ENCODE results near the gene HAPLN1.

GRCh38 chr5:83614841-83615240 is 105.8 kb downstream of the HAPLN1 start:
- TF ChIP-seq MYNN (tag by site-specific recombination; IDR thresholded peaks at IDR 0.05; ENCODE audit: borderline replicate concordance) (no peak), CTCF (tag by site-specific recombination; IDR thresholded peaks at IDR 0.05) (no peak), YY1 (tag by site-specific recombination; IDR thresholded peaks at IDR 0.05) (no peak), ZNF529 (tag by site-specific recombination; IDR thresholded peaks at IDR 0.05; ENCODE audit: insufficient replicate concordance) (no peak), REST (tag by site-specific recombination; IDR thresholded peaks at IDR 0.05) (no peak), KLF8 (tag by site-specific recombination; IDR thresholded peaks at IDR 0.05) (no peak), ZNF112 (tag by site-specific recombination; IDR thresholded peaks at IDR 0.05) (no peak), KLF1 (tag by site-specific recombination; IDR thresholded peaks at IDR 0.05) (no peak), ZNF777 (tag by site-specific recombination; IDR thresholded peaks at IDR 0.05; ENCODE audit: borderline replicate concordance) (no peak)

All from HEK293 (cell line).